OCI-LY3 (cell line): ENCODE measurements around the gene KIF5C.

ENCODE experiments used
- H2AFZ ChIP-seq: fragments of 200-600, 300-600 bp; shearing (Covaris generic); 2 replicates; pipeline ENCODE4 v1.6.0; 2014; ENCODE audit warnings: antibody characterized with exemption, low read depth, low read length
- H3K27ac ChIP-seq: fragments of 200-600, 300-600 bp; sonication (generic); 2 replicates; pipeline ENCODE4 v1.5.1; 2014; ENCODE audit warnings: mild to moderate bottlenecking, low read length, moderate library complexity, mixed read lengths
- H3K27me3 ChIP-seq: fragments of 200-600, 300-600 bp; sonication (generic); 2 replicates; pipeline ENCODE4 v1.6.1; 2014; ENCODE audit warnings: low read depth, low read length, mixed read lengths
- H3K36me3 ChIP-seq: fragments of 200-600, 300-600 bp; sonication (generic); replicated peaks from 2 replicates; pipeline ENCODE3; 2014; ENCODE audit warnings: low read depth, low read length, mixed read lengths
- H3K4me1 ChIP-seq: fragments of 300-600, 200-600 bp; sonication (generic); 2 replicates; pipeline ENCODE4 v1.6.1; 2014; ENCODE audit warnings: low read length, mixed read lengths
- H3K4me2 ChIP-seq: fragments of 200-600, 300-600 bp; sonication (generic); 2 replicates; pipeline ENCODE4 v1.6.1; 2014; ENCODE audit warnings: low read length, mixed read lengths
- H3K4me3 ChIP-seq: fragments of 300-600, 200-600 bp; sonication (generic); 2 replicates; pipeline ENCODE4 v1.5.1; 2014; ENCODE audit warnings: antibody characterized with exemption, mild to moderate bottlenecking, low read length, moderate library complexity
- H3K79me2 ChIP-seq: fragments of 300-600, 200-600 bp; shearing (Covaris generic); 2 replicates; pipeline ENCODE4 v1.6.1; 2014; ENCODE audit warnings: mild to moderate bottlenecking, low read length, mixed read lengths
- H3K9ac ChIP-seq: fragments of 300-600, 200-600 bp; shearing (Covaris generic); 2 replicates; pipeline ENCODE4 v1.6.0; 2014; ENCODE audit warnings: mild to moderate bottlenecking, low read length, moderate library complexity
- H3K9me3 ChIP-seq: fragments of 200-600, 300-600 bp; shearing (Covaris generic); 2 replicates; pipeline ENCODE4 v1.6.1; 2014; ENCODE audit warnings: low read length, mixed read lengths; ENCODE audit not compliant: insufficient read depth
- H4K20me1 ChIP-seq: fragments of 200-600, 300-600 bp; sonication (generic); 2 replicates; pipeline ENCODE4 v1.6.1; 2016; ENCODE audit warnings: low read length, mixed read lengths; ENCODE audit not compliant: insufficient read depth
- EZH2phosphoT487 ChIP-seq: fragments of 200-600 bp; shearing (Covaris generic); IDR thresholded peaks from 2 replicates; pipeline ENCODE4 v1.6.1; 2018; ENCODE audit warnings: antibody characterized with exemption, mixed run types, low read depth
- TF ChIP-seq, protein P1 (sequence below): fragments of 200-600, 300-600 bp; sonication (generic); IDR thresholded peaks from 2 replicates; pipeline ENCODE4 v1.5.1; 2014; ENCODE audit warnings: antibody characterized with exemption, low read length, low read depth

The KIF5C gene

GRCh38 chr2:149000158-149000938 lies 125.3 kb downstream of the KIF5C start:
- H4K20me1 ChIP-seq = no peaks in the 10 kb centered on the region
- no peak overlapping the region for H3K4me3 ChIP-seq
- no peak overlapping the region for H2AFZ ChIP-seq
- H3K9ac ChIP-seq = no peak overlapping the region
- no peaks in the 10 kb centered on the region for H3K9me3 ChIP-seq
- H3K27me3 ChIP-seq = no peaks in the 10 kb centered on the region
- H3K4me1 ChIP-seq = peaks cover 5% of the 10 kb centered on the region; the same call in 1 of the 2 replicates
- no peaks in the 10 kb centered on the region for H3K79me2 ChIP-seq
- no peak overlapping the region for H3K4me2 ChIP-seq
- TF ChIP-seq, protein P1, sequence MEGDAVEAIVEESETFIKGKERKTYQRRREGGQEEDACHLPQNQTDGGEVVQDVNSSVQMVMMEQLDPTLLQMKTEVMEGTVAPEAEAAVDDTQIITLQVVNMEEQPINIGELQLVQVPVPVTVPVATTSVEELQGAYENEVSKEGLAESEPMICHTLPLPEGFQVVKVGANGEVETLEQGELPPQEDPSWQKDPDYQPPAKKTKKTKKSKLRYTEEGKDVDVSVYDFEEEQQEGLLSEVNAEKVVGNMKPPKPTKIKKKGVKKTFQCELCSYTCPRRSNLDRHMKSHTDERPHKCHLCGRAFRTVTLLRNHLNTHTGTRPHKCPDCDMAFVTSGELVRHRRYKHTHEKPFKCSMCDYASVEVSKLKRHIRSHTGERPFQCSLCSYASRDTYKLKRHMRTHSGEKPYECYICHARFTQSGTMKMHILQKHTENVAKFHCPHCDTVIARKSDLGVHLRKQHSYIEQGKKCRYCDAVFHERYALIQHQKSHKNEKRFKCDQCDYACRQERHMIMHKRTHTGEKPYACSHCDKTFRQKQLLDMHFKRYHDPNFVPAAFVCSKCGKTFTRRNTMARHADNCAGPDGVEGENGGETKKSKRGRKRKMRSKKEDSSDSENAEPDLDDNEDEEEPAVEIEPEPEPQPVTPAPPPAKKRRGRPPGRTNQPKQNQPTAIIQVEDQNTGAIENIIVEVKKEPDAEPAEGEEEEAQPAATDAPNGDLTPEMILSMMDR = no peak
- TF ChIP-seq EZH2phosphoT487 = no peak
- no peak overlapping the region for H3K27ac ChIP-seq
- no peaks in the 10 kb centered on the region for H3K36me3 ChIP-seq

DNA sequence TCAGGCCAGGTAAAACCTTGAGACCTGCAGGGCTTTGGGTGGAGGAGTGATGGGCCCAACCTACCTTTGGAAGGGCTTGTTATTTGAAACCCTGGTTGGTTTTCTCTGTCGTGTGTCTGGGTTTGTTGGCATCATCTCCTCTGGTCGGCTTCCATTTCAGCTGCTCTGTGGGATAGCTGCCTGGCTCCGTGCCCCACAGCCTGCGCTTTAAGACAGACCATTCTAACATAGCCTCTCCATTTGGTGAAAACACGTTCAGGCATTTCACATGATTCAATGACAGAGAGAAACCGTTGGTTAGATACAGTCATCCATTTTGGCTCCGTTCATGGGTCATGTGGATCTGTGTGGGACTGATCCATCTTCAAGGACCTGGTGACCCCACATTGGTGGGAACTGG lies 126.5 kb downstream of the KIF5C start:
- no peaks in the 10 kb centered on the region for H3K79me2 ChIP-seq
- H3K4me3 ChIP-seq = no peak overlapping the region
- H3K4me1 ChIP-seq = peaks cover 5% of the 10 kb centered on the region; the same call in 1 of the 2 replicates
- H4K20me1 ChIP-seq = no peaks in the 10 kb centered on the region
- no peak overlapping the region for H2AFZ ChIP-seq
- H3K27me3 ChIP-seq = no peaks in the 10 kb centered on the region
- no peak overlapping the region for H3K27ac ChIP-seq
- no peaks in the 10 kb centered on the region for H3K36me3 ChIP-seq
- H3K9me3 ChIP-seq = no peaks in the 10 kb centered on the region
- H3K9ac ChIP-seq = no peak overlapping the region
- no peak overlapping the region for H3K4me2 ChIP-seq
- TF ChIP-seq, protein P1 = no peak
- no peak for TF ChIP-seq EZH2phosphoT487

GRCh38 chr2:149002378-149002890 lies 127.4 kb downstream of the KIF5C start:
- no peak overlapping the region for H3K4me2 ChIP-seq
- no peak overlapping the region for H3K27ac ChIP-seq
- no peaks in the 10 kb centered on the region for H4K20me1 ChIP-seq
- H3K9ac ChIP-seq = no peak overlapping the region
- TF ChIP-seq, protein P1 = no peak
- no peak for TF ChIP-seq EZH2phosphoT487
- no peaks in the 10 kb centered on the region for H3K27me3 ChIP-seq
- H3K79me2 ChIP-seq = no peaks in the 10 kb centered on the region
- H2AFZ ChIP-seq = no peak overlapping the region
- no peaks in the 10 kb centered on the region for H3K9me3 ChIP-seq
- H3K36me3 ChIP-seq = no peaks in the 10 kb centered on the region
- H3K4me1 ChIP-seq = peaks cover 5% of the 10 kb centered on the region; the same call in 1 of the 2 replicates
- H3K4me3 ChIP-seq = no peak overlapping the region

GRCh38 chr2:149002891-149003740 lies 128.1 kb downstream of the KIF5C start:
- Histone ChIP-seq H3K9me3 (no peaks in the 10 kb centered on the region), H3K4me2 (no peak overlapping the region), H3K27ac (no peak overlapping the region), H3K4me3 (no peak overlapping the region), H4K20me1 (no peaks in the 10 kb centered on the region), H3K9ac (no peak overlapping the region), H3K79me2 (no peaks in the 10 kb centered on the region), H3K36me3 (no peaks in the 10 kb centered on the region), H2AFZ (no peak overlapping the region), H3K4me1 (peaks cover 5% of the 10 kb centered on the region; the same call in 1 of the 2 replicates), H3K27me3 (no peaks in the 10 kb centered on the region)
- TF ChIP-seq, protein P1 = no peak
